Lower leg skin (tissue), 3 donors: ENCODE results near the gene GSTM4.

Experiments
- CTCF ChIP-seq, 3 donors: fragments of 450-650 bp; IDR thresholded peaks; one replicate each; pipeline ENCODE4 v1.5.1; 2016; ENCODE audit warnings: antibody characterized with exemption in 3 of 3, mild to moderate bottlenecking in 3 of 3, moderate library complexity in 2 of 3
- POLR2A ChIP-seq, 2 donors: fragments of 450-650 bp; IDR thresholded peaks; one replicate each; pipeline ENCODE4 v1.6.1; 2016 to 2017; ENCODE audit warnings: antibody characterized with exemption in 2 of 2, mild to moderate bottlenecking in 1 of 2, moderate library complexity in 1 of 2

GRCh38 chr1:109668123-109668775 lies 12.3 kb downstream of the GSTM4 start:
- TF ChIP-seq POLR2A (IDR thresholded peaks at IDR 0.05), result no peak
- no peak for TF ChIP-seq CTCF (IDR thresholded peaks at IDR 0.05)
